Measurements from ENCODE around the gene SESN2. TPM values are rescaled to one million over a fixed set of nuclear protein-coding genes. Genes with fewer than 3 reads are reported as not detected.

The SESN2 gene
- 30.0 and 30.3 TPM in 2 replicates for total RNA-seq

GRCh38 chr1:28259252-28259933, at the start of gene SESN2:
Gene SESN2 (plus strand): TSS chr1:28259518. CDS start chr1:28259848, 330 bp downstream.

GRCh38 chr1:28232558-28233263, 26.6 kb upstream of the SESN2 start, which contains the start of gene DNAJC8:
Gene DNAJC8 (minus strand): TSS chr1:28233029. CDS start chr1:28232998, 31 bp downstream.

GRCh38 chr1:28235755-28236655, 23.3 kb upstream of the SESN2 start, which contains the start of gene ATP5IF1:
Gene ATP5IF1 (plus strand): TSS chr1:28236124. CDS start chr1:28236184, 60 bp downstream.

Other genes with a start within 250 kb of the SESN2 start
- 8.3 and 13.9 TPM in 2 replicates for gene EYA3, start 170.9 kb upstream of the SESN2 start, total RNA-seq
- gene PTAFR, start 82.8 kb upstream of the SESN2 start, total RNA-seq: 0.32 TPM in 1 of 2 replicates, not detected in the other
- 47.3 and 49.1 TPM in 2 replicates for gene DNAJC8, start 26.5 kb upstream of the SESN2 start, total RNA-seq
- 191 and 237 TPM in 2 replicates for gene ATP5IF1, start 23.4 kb upstream of the SESN2 start, total RNA-seq
- gene MED18, start 69.5 kb downstream of the SESN2 start, total RNA-seq: 15.2 and 23.1 TPM in 2 replicates
- 6.3 and 11.4 TPM in 2 replicates for gene PHACTR4, start 110.2 kb downstream of the SESN2 start, total RNA-seq
- 21.7 and 22.6 TPM in 2 replicates for gene RCC1, start 246.5 kb downstream of the SESN2 start, total RNA-seq